Activated CD8-positive, alpha-beta memory T cell treated with anti-CD3 and anti-CD28 coated beads for 24 hours (primary cell): ENCODE measurements around the gene SPATA2L.

ENCODE experiments used
- DNase-seq: peaks from one replicate; pipeline ENCODE4 v3.0.0-alpha.2; 2020

SPATA2L gene

GRCh38 chr16:89701425-89702406 lies at the start of gene SPATA2L:
SPATA2L (minus strand) TSS chr16:89701705; CDS start chr16:89701232, 473 bp downstream.
- peak; percentile 99 for DNase-seq

GRCh38 chr16:89749637-89750036 lies 48.1 kb upstream of the SPATA2L start:
- DNase-seq, result no peak

GRCh38 chr16:89748921-89749320 lies 47.4 kb upstream of the SPATA2L start:
- DNase-seq, result no peak

GRCh38 chr16:89748076-89748475 lies 46.6 kb upstream of the SPATA2L start:
- DNase-seq, result no peak

GRCh38 chr16:89746043-89746442 lies 44.5 kb upstream of the SPATA2L start:
- DNase-seq, result no peak

GRCh38 chr16:89744813-89745212 lies 43.3 kb upstream of the SPATA2L start:
- DNase-seq, result no peak

GRCh38 chr16:89742948-89743347 lies 41.4 kb upstream of the SPATA2L start:
- peak; percentile 56 for DNase-seq

- no peak for DNase-seq
These were observed 40.0 kb upstream of the SPATA2L start for GRCh38 chr16:89741342-89742014.

- no peak for DNase-seq
These were observed 37.9 kb upstream of the SPATA2L start for GRCh38 chr16:89739383-89739782.

- DNase-seq, result peak; percentile 57
These were observed 37.2 kb upstream of the SPATA2L start for GRCh38 chr16:89738538-89739317.

- no peak for DNase-seq
These were observed 36.5 kb upstream of the SPATA2L start for GRCh38 chr16:89738072-89738377.

- DNase-seq, result peak; percentile 66
These were observed 36.0 kb upstream of the SPATA2L start for GRCh38 chr16:89737341-89738071.

GRCh38 chr16:89736554-89736953 lies 35.0 kb upstream of the SPATA2L start:
- DNase-seq, result no peak

- DNase-seq, result no peak
These were observed 32.3 kb upstream of the SPATA2L start for GRCh38 chr16:89733792-89734191.

- DNase-seq, result no peak
These were observed 31.8 kb upstream of the SPATA2L start for GRCh38 chr16:89733322-89733721.

GRCh38 chr16:89732918-89733242 lies 31.4 kb upstream of the SPATA2L start:
- DNase-seq, result no peak

GRCh38 chr16:89732142-89732917 lies 30.8 kb upstream of the SPATA2L start:
- no peak for DNase-seq

GRCh38 chr16:89730610-89731234 lies 29.2 kb upstream of the SPATA2L start:
- no peak for DNase-seq

GRCh38 chr16:89729863-89730593 lies 28.5 kb upstream of the SPATA2L start:
- DNase-seq, result no peak

- DNase-seq, result no peak
These were observed 27.8 kb upstream of the SPATA2L start for GRCh38 chr16:89729293-89729692.
